Glomerular visceral epithelial cell (primary cell): ENCODE data around the gene NFU1.
"Not testable (repeated sequence)": the region's sequence is repeated elsewhere in the genome, so short reads cannot be mapped to it uniquely, and the experiment has no call there.

Experiments used
- DNase-seq: peaks from one replicate; pipeline ENCODE4 v3.0.0-alpha.2; 2016; ENCODE audit errors: extremely low spot score

Gene NFU1

DNA sequence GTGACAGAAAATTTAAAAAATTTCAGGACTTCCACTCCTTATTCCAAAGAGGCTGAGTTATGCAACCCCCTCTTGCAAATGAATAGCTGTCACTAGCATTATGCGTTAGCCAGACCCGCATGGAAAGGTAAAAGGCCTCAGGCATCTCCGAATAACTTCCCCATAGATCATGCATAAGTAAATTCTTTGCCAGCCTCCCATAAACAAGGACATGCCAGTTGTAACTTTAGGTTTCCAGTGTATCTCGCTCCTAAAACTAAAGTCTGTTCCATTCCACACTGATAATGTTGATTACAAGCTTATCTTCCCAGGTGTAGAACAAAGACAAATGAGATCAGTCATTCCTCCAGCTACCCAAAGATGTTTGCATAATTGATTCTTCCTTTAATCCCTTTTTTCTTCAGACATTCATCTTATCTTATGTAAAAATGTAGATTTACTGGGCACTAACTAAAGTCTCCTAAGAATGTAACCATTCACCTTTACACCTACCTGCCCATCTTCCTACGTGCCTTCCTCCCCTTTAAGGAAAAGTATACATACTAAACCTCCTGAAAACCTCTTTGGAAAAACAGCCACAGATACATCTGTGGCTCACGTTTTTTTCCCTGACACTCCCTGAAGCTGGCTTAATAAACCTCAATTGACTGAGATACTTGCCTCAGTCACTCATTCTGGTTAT lies 13.6 kb upstream of the NFU1 start:
- no peak for DNase-seq

DNA sequence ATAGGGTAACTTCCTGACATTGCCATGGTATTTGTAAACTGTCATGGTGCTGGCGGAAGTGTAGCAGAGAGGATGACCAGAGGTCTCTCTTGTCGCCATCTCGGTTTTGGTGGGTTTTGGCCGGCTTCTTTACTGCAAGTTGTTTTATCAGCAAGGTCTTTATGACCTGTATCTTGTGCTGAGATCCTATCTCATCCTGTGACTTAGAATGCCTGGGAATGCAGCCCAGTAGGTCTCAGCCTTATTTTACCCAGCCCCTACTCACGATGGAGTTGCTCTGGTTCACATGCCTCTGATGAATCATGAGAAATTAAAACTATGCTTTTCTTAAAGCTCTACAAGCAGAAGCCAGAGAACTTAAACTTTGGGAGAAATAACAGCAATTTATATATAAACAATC lies 12.7 kb upstream of the NFU1 start:
- no peak for DNase-seq

DNA sequence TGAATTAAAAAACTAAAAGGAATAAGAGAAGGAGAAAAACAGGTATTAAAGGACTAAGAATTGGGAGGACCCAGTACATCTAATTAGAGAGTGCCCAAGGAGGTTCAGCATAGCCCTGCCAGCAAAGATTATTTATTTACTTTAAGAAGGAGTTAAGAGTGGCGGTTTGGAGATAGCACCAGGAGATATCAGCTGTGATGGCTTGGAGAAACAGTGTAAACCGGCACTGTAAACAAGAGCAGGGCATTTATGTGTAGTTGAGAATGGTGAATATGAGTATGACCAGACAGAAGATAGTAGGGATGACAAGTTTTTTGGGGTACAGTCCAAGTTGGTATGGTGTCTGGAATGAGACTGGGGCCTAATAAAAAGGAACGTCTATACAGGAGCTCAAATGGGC lies 6.4 kb upstream of the NFU1 start:
- DNase-seq, result not testable (repeated sequence)

DNA sequence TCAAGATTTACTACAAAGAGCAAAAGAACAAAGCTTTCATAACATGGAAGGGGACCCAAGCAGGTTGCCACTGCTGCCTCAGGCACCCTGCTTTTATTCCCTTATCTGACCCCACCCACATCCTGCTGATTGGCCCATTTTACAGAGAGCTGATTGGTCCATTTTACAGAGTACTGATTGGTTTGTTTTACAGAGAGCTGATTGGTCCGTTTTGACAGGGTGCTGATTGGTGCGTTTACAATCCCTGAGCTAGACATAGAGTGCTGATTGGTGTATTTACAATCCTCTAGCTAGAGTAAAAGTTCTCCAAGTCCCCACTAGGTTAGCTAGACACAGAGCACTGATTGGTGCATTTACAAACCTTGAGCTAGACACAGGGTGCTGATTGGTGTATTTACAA lies 2.3 kb upstream of the NFU1 start:
- not testable (repeated sequence) for DNase-seq

DNA sequence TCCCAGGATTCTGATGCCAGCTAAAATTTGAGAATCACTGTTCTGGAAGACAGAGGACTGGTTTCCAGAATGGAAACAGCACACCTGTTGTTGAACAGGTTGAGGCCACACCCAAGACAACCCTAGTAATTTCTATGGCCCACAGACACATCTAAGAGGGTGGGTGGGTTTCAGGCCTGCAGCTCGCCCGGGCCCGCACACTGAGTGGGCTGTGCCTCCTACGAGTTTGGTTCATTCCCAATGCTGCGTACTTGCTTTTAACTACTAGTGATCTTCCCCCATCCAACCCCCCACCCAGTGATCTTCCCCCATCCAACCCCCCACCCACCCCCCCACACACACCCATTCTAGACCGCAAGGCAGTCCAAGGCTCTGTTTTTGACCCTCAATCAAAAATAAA lies 1.3 kb upstream of the NFU1 start:
- DNase-seq, result no peak

DNA sequence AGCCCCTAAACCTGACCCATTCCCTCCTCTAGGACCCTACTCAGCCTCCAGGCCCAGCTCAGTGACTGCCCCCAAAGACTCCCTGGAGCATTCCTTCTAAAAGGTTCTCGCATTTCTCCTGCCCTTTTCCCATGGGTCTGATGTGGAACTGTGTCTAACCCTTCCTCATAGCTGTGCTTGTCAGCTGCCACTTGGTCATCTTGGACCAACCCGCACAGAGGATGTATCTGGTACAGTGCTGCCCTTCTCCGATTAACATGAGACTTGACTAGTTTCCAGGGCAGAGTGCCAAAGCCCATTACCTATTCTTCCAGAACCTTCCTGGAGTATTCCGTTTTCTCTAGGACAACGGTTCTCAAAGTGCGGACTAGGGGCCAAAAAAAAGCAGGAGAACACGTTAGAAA lies 518 bp upstream of the NFU1 start:
- DNase-seq, result no peak

DNA sequence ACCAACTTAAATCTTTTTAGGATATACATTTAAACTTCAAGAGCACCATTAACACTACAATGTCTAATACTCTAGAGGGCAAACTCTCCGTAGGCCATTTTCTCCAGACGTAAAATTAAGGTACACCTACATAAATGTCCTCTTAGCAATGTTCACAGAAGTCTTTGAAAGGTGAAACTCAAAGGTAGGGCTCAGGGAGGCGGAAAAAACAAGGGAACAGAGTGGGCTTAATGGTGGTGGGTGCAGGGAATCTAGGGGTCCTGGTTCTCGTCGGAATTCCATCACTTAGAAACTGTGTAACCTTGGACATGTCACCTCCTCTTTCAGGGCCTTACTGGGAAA lies 668 bp downstream of the NFU1 start:
- no peak for DNase-seq

DNA sequence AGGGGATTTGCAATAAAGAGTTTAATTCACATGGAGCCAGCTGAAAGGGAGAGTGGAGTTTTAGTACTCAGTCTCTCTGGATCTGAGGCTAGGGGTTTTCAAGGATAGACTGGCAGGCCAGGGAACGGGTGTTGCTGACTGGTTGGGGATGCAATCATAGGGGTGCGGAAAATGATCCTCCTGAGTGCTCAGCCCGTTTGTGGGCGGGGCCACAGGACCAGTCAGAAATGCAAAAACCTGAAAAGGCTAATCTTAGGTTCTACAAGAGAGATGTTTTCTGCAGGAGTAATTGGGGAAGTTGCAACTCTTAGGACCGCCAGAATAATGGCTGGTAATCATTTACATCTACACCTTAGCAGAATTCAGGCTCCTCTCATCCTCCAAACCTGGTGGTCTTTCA lies 2.5 kb downstream of the NFU1 start:
- DNase-seq, result no peak

DNA sequence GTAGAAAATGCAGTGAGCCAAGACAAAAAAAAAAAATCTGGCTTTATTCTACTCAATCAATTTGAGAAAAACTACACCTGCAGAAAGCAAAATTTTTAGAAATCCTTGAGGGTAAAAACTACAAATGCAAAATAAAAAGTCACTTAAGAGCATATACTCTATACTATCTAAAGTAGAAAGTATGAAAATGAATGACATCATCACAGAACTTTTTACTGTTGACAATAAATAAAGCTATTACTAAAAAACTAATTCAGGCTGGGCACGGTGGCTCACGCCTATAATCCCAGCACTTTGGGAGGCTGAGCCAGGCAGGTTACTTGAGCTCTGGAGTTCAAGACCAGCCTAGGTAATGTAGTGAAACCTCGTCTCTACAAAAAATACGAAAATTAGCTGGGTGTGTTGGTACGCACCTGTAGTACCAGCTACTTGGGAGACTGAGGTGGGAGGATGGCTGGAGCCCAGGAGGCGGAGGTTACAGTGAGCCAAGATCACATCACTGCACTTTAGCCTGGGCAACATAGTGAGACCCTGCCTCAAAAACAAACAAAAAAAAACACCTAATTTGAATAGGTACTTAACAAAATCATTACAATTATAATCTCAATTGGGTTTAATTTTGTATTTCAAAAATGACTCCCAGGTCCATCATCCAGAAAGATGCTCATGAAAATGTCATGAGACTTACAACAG lies 7.6 kb downstream of the NFU1 start:
- no peak for DNase-seq

DNA sequence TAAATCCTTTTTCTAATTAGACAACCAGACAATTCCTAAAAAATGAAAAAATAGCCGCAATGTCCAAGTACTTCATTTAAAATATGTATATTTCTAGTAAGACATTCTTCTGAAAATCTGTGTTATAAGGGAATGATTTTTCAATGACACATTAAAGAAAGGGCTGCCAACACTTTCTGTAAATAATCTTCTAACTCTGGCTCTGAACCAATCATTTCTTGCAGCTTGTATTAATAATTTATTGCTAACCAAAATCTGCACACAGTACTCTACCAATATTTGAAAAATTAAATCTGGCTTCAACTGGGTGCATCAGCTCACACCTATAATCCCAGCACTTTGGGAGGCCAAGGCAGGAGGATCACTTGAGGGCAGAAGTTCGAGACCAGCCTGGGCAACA lies 8.3 kb downstream of the NFU1 start:
- DNase-seq, result peak; percentile 24

DNA sequence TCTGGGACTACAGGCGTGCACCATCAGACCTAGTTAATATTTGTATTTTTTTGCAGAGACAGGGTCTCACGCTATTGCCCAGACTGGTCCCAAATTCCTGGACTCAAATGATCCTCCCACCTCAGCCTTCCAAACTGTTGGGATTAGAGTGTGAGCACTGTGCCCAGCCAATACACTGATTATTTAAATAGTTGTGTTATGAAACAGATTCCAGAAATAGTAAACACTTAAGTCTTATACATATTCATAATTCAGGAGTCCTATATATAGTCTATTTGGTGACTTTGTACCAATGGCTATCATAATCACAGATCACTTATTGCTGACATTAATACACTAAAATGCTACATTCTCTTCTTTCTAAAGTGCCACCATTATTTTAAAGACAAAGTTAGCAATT lies 12.8 kb downstream of the NFU1 start:
- no peak for DNase-seq

DNA sequence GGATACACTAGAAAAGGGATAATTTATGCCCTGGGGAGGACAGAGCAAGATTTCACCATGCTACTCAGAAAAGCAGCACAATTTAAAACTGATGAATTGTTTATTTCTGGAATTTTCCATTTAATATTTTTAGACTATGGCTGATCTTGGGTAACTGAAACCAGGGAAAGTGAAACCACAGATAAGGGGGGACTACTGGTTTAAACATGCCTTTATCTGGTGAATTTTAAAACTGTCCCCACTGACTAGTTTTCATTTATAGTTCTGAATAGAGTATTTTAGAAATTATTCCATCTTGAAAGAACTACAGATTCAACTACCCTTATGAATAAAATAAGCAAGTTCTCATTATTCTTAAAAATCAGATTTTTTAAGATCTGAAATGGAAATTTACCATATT lies 15.0 kb downstream of the NFU1 start:
- no peak for DNase-seq

DNA sequence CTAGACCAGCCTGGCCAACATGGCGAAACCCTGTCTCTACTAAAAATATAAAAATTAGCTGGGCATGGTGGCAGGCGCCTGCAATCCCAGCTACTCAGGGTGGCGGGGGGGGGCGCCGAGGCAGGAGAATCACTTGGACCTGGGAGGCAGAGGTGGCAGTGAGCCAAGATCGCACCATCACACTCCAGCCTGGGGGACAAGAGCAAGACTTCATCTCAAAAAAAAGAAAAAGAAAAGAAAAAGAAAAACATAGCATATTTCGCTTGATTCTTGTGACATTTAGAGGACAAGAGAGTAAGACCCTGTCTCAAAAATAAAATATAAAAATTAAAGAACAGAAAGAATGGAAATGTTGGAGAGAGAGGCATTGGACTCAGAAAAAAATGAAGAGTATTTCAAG lies 18.1 kb downstream of the NFU1 start:
- not testable (repeated sequence) for DNase-seq

DNA sequence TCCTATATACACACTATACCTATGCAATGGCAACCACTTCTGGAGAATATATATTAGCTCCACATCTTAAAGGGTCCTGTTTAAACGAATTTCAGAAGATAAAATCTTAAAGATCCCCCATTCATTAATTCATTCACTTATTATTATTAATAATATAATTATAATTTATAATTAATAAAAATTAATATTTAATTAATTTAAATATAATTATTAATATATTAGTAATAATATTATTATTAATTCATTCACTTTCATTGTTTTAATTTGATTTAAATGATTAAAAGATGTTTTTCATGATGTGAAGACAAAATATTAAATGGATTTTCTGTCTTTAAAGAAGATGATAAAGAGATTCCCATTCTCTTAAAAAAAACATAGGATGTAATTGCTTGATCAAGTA lies 21.1 kb downstream of the NFU1 start:
- no peak for DNase-seq

DNA sequence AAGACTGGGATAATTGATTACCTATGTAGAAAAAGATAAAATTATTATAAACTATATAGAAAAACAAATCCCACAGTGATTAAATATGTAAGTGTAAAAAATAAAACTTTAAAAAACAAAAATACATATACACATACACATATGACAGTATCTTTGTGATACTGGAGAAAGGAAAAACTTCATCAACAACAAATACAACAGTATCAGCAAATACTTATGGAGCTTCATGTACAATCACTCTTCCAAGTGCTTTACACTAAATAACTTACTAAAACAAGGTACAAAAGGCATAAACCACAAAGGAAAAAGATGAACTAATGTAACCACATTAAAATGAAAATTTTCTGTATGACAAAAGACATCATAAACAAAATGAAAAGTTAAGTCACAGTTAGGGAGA lies 26.1 kb downstream of the NFU1 start:
- no peak for DNase-seq

DNA sequence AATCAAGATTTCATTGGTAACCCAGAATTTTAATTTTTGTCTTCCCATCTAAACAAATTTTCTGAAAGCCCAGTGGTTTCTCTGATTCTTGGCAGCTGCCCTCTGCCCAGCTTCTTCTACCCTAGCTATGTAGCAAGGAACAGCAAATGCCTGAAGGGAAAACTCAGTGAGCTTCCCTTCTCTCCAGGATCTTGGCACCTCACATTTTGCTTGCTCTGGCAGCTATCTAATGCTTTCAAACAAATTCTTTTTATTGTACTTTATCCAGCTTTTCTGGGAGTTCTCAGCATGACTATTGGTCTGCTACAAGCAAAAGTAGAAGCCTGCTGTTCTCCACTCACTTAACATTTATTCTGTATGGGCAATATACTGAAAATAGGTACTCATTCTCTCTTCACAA lies 31.9 kb downstream of the NFU1 start:
- no peak for DNase-seq

DNA sequence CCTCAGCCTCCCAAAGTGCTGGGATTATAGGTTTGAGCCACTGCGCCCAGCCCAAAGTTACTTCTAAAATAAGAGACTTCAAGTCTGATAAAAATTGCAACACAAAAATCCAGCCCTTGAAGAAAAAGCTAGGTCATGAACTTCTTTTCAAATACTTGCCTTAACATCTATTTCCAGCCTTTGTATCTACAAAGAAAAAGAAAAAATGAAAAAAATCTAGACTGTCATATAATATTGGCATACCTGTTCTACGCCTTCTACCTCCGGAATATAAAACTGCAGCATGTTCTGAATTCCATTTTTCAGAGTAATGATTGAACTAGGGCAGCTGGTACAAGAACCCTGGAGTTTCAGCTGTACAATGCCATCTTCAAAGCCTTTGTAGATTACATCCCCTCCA lies 37.1 kb downstream of the NFU1 start:
- DNase-seq, result no peak

DNA sequence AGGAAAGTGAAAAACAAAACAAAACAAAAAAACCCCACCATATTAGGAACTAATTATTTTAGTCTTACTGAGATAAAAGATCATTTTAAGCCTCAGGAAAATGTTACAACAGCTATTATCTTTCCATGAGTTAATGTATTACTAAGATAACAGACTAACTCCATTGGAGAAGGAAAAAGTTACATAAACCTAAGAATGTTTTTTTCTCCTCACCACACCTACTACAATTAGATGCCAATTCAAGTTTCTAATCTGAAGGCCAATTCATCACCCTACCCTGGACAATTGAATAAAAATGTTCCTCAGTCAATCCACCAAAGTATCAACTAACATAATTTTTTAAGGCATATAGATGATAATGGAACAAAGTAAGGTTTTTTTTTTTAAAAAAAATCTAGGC lies 40.0 kb downstream of the NFU1 start:
- DNase-seq, result no peak

DNA sequence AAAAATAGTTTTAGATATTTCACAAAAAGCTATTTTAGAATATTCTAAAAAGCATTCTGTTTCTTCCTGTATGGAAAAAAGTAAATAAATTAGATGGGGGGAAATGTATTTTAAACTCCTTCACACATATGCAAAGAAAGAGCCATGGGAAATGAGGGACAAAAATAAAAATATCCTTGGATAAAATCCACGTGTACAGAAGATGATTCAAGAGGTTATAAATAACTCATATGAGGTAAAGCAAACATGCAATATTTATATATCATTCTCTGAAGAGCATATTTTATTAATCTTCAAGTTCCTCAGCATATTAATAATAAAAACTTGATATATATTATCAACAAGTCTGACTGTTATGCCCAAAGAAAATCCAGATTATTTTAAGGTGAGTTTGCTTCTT lies 41.4 kb downstream of the NFU1 start:
- no peak for DNase-seq

DNA sequence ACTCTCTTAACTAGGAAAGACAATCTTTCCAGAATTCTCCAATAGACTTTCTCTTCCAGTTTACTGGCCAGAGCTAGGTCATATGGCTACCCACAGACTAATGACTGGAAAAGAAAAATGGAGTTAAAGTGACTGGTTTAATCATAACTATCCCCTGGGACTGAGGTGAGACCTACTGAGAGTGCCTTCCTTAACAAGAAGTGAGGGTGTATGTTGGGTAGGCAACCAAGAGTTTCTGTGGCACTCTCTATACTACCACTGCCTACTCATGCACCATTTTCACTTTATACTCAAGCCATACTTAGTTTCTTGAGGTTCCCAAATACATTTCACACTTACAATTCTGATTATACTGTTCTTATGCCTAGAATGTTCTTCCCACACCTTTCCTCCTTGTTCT lies 43.3 kb downstream of the NFU1 start:
- no peak for DNase-seq

DNA sequence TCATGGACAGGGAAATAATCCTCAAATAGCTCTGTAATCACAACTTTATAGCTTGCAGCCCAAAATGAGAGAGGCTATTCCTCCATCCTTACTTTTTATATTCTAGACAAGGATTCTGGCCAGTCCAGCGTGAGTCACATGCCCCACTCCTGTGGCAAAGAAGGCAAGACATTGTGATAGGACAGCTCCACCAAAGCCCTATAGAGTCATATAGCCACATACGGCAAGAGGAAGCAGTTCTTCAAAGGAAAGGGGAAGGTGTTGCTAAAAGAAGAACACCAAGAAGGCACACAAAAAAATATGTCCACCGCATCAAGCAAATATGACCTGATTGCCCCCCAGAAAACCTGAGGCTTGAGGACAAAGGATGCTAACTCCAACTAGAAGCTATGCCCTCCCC lies 46.8 kb downstream of the NFU1 start:
- DNase-seq, result no peak

DNA sequence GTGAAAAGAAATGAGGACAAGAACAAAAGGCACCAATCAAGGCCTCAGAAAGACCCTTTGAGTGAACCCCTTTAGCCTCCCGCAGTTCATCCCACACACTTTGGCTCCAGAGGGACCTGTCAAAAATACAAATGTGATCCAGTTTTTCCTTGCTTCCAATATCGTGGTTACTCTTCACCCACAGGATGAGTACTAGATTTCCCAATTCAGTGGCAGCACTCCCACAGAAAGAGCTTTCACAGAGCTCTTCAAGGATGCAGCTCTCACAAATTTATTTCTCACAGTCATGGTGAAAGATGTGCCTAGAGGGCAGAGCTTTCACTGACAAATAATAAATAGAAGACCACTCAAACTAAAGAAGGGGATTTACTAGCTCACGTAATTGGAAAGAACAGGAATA lies 47.2 kb downstream of the NFU1 start:
- DNase-seq, result no peak

DNA sequence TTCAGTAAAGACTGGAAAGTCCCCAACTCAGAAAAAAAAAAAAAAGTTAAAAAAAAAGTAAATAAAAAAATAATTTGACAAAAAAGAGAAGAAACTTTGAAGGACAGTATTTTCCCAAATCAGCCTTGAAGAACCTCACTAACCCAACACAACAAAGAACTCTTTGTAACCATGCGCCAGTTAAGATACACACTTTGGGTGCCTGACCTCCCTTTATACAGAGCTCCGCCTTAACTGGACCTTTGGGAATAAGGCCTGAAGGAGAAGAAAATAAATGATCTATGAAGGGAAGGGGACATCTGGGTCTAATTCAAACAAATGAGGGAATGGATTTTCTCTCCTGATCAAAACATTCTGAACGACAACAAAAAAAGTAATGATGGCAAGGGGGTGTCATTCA lies 48.0 kb downstream of the NFU1 start:
- DNase-seq, result no peak
